Stimulated activated CD8-positive, alpha-beta memory T cell treated with anti-CD3 and anti-CD28 coated beads, Interleukin-15, amount 100 ng/mL, for 4 hours (primary cell): ENCODE data around the gene LRRC47.

Source experiments
- DNase-seq, 2 donors: peaks; one replicate each; pipeline ENCODE4 v3.0.0-alpha.2; 2020; ENCODE audit warnings: low read depth in 2 of 2

The LRRC47 gene

DNA sequence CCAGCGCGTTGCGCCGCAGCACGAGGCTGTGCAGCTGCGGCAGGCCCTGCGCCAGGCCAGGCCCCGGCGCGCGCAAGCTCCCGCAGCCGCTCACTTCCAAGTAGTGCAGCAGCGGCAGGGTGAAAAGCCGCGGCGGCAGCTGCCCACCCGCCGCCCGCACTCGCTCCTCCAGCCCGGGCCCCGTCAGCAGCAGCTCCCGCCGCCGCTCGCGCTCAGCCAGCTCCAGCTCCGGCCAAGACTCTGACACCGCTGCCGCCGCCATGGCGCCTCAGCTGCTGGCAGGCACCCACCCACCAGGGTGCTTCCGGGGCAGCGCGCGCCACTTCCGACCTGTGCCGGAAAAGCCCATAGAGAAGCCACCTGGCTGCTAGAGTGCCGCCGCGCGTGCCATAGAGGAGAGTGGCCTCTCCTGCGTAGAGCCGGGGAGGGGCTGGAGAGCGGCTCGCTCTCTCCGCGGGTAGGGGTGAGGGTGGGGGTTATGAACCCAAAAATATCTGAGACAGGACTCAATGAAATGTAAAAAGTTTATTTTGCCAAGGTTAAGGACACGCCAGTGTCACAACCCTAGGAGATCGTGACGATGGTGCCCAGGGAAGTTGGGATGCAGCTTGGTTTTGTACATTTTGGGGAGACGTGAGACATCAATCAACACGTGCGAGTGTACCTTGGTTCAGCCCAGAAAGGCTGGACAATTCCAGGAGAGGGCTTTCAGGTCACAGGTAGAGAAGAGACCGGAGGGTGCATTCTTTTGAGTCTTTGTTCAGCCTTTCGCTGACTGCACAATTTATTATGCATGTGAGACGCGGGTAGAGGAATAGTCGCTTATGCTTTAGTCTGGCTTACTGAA, at the start of gene LRRC47:
TSS of gene LRRC47 (minus strand) at position 284 of the 847 bp plus-strand sequence. CDS start at position 262, 22 bp downstream.
- peak; percentile 87 to 89 for DNase-seq

DNA sequence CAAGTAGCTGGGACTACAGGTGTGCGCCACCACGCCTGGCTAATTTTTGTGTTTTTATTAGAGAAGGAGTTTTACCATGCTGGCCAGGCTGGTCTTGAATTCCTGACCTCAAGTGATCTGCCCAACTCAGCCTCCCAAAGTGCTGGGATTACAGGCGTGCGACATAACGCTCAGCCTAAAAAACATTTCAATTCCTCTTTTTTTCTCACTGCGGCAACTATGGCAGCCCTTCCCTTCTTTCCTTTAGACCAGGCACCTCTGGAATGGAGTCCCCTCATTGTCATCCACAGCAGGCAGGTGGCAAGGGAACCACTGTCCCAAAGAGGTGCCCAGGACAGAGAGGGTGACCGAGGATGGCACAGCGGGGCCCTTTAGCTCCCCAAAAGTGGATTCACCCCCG, 46.6 kb upstream of the LRRC47 start:
- DNase-seq: no peak

DNA sequence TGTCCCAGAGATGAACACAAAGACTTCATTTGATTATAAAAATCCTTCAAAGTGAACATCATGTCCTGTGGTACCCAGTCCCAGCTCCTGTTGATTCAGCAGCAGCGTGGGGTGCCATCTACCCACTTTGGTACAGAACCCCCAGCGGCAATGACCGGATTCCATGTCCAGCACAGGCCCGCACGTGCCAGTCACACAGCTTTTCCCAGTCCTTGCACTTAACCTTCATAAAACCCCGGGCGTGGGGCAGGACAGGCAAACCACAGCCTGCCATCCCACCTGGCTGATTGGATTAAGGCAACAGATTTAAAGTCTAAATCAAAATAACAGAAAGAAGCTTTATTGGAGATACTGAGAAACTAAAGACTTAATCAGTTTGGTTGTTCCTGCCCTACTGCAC, 45.2 kb upstream of the LRRC47 start:
- no peak for DNase-seq

DNA sequence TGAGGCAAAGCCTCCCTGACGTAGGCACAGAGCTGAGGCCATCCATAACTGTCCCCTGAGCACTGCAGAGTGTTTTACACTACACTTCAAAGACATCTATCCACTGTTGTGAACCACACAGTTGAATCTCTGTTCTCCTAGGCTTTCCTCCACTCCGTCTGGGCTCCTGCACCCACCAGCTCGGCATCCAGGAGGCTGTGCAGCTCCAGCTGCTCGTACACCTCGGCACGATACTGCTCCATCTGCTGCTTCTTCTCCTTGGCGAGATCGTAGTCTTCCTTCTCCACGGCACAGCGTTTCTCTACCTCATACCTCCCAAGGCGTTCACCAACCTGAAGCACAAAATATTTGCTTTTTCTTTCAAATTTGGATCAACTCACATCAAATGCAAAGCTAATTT, 42.5 kb upstream of the LRRC47 start:
- DNase-seq: no peak

DNA sequence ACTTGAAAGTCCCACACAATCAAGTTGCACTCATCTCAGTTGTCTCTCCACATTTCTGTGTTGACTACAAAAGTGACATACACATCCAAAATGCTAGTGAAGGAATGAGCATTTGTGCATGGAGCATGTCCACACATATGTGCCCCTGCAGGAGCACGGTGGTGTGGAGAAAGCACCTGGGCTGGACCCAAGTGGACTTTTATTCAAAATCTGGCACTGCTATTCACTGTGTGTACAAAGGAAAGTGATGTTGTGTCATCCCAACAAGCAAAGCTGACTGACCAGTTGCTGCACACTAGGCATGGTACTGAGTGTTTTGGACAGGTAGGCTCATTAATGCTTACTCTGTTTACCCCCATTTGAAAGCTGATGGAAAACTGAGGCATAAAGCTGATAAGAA, 41.4 kb upstream of the LRRC47 start:
- no peak for DNase-seq

DNA sequence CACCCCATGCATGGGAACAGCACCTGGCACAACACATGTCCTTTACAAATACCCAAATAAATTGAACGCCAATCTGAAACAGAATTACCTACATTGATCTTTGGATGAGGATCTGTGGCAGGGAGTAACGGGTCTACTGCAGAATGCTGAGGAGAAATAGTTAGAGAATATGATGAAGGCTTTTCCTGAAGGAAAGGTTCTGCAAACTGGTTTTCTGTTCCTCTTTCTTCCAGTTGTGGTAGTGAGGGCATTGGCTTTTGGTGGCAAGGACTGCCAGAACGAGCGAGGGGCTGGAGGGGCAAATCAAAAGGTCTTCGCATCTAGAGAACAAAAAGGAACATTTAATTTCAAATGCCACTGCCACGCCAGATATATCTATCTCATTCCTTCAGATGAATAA, 40.9 kb upstream of the LRRC47 start:
- DNase-seq: no peak

DNA sequence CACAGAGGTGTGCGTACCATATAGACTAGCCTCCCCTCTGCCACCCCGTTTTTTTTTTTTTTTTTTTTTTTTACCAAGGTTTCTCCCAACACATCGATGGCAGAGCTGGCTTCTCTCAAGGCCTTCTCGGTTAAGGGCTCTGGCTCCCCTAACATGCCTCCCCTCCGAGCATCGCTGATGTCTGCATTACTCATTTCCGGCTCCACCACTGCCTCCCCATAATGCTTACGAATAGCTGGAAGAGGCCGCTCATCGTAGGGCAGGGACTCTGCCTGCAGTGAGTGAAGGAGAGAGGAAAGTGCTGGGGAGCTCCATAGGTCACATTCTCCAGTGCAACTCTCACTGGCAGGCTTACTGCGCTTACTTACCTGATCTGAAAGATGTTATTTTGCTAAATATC, 40.1 kb upstream of the LRRC47 start:
- DNase-seq: no peak

DNA sequence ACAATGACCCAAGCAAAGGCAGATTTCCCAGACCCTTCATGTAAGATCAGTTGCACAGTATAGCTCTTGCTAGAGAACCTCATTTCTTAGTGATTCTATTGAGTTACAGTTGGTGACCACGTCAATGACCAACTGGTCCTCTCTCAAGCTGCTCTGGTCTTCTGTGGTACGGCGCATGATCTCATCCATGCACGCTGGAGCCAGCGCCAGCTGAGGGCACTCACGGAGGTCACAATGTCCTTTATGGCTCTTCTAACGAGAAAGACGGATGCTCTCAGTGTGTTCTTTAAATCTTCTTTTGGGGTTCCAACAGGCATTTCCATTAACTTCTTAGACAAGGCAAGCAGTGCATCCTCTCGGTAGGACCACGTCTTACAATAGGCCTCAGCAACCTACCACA, 38.4 kb upstream of the LRRC47 start:
- DNase-seq: no peak

DNA sequence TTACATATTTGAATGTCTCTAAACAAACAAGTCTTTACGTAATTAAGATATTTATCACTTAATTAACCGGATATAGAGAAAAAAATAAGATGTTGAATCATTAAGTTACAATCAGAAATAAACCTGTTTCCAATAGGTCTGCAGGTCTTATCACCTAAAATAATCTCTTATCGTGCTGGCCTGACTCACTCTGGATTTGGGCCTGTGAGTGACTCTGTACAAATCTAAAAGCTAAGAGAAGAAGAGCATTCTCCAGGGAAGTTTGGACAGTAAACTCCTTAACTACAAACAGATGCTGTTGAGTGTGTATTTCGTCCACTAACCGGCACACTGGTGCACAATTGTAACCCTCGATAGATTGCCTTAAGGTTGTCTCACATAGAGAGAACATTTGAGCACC, 35.4 kb upstream of the LRRC47 start:
- no peak for DNase-seq

DNA sequence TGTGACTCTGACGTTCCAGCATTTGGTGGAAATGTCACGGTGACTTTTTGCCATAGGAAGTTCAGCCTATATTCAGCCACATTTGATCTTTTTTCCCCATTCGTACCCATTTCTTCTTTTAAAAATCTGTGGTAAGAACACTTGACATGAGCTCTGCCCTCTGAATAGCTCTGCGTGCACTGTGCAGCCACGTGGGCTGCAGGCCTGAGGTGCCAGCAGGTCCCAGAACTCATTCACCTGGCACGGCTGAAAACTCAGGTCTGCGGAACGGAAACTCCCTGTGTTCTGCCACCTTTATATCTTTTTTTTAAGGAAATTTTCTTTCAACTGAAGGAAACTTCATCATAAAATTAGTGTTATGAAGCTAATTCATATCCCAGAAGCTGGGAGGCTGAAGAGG, 32.1 kb upstream of the LRRC47 start:
- no peak for DNase-seq

DNA sequence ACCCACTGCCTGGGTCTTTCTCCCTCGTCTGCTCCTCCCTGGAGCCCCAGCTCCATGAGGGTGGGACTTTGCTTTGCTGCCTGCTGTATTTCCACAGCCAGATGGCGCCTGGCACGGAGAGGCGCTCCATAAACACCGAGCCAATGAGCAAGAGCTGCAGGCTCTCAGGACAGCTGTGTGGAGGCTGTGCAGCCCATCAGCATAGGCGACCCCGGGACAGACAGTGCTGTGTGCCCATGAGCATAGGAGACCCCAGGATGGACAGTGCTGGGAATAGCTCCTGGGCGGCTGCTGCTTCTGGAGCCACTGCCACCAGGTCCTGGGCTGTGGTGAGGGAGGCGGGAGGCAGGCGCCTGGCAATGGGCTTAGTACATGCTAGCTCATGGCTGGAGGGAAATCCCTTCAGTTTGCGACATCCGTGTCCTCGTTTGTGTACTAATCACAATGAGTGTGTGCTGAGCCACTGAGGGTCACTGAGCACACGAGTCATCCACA, 31.6 kb upstream of the LRRC47 start:
- DNase-seq: no peak

DNA sequence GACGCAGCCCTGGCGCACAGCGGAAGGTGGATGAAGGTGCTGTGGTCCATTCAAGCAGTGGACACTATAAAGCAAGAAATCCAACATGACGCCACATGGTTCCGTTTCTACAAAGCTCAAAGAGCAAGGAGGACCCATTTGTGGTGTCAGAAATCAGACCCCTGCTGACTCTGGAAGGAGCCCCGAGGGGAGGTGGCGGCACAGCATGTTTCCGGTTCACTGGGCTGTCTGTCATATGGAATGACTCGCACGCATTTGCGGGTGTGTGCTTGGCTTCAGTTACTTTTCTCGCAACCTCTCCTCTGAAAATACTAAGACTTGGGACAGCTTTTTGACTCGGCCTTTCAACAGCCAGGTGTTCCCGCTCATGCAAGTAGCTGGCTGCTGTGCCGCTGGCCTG, 29.1 kb upstream of the LRRC47 start:
- no peak for DNase-seq

DNA sequence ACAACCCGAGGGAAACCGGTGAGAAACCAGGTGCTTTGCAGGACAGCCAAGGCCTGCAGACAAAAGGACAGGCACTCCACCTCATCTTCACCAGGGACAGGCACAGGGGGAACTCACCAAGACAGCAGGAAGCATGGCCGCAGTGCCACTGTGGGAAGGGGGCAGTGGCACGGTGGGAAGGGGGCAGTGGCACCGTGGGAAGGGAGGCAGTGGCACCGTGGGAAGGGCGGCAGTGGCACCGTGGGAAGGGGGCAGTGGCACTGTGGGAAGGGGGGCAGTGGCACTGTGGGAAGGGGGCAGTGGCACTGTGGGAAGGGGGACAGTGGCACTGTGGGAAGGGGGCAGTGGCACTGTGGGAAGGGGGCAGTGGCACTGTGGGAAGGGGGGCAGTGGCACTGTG, 28.4 kb upstream of the LRRC47 start:
- no peak for DNase-seq

DNA sequence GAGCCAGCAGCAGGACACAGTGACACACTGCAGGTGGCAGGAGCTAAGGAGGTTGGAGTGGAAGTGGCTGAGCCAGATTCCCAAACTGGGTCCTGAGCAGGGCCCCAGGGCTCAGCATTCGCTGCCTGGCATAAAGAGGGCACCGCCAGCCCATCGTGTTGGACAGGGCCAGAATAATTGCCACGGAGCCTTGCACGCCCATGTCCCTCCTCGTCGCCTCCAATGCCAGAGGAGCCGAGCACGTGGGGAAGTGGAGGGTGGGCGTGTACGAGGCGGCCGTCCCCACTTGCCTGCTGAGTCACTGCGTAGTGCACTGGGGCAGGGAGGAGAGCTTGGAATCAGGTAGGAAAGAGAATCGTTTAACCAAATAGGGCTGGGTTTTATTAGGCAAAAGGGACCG, 26.1 kb upstream of the LRRC47 start:
- DNase-seq: no peak

DNA sequence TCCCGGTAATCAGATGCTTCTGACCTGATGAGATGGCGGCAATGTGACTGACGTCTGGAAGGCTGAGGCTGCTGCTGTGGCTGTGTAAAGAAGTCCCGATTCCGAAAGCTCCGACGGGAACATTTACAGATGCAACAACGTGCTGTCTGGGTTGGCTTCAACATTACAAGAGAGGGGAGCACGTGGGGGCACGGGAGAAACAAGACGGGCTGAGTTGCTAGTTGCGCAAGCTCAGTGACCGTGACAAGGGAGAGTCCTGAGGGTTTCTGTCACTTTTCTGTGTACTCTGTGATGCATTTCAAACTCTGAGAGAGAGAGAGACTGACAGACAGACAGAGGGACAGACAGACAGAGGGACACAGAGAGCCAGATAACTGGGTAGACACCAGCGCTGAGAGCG, 25.6 kb upstream of the LRRC47 start:
- DNase-seq: no peak

DNA sequence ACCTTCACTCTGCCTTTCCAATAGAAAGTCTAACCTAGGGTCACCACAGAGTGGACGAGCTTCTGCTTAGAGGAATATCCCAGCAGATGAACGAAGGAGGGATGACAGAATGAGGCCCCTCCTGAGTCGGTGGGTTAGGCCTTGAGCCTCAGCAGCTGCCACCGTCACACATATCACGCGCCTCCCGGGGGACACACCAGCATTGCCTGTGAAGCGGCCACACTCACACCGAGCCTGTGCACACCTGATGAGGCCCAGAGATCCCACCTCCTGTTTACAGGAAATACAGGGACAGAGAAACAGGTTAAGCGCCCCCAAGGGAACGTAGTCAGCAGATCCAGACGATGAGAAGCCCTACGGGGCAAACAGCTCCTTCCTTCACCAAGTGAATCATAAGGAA, 25.1 kb upstream of the LRRC47 start:
- no peak for DNase-seq

DNA sequence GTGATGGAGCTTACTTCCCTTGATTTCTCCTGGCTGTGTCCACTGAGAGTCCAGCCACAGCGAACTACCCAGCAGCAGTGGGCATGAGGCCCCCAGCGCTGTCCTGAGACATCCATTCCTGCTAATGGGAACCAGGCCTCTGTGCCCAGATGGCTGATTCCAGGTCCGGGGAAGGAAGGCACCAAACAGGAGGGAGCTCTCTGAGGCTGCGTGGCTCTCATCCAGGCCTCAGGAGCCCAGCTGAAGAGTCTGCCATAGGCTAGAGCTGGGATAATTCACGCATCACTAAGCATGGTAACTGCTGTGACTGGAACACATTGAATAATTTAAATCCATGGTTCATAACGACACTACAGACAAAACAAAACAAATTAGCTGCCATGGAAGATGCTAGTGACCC, 24.7 kb upstream of the LRRC47 start:
- DNase-seq: no peak

DNA sequence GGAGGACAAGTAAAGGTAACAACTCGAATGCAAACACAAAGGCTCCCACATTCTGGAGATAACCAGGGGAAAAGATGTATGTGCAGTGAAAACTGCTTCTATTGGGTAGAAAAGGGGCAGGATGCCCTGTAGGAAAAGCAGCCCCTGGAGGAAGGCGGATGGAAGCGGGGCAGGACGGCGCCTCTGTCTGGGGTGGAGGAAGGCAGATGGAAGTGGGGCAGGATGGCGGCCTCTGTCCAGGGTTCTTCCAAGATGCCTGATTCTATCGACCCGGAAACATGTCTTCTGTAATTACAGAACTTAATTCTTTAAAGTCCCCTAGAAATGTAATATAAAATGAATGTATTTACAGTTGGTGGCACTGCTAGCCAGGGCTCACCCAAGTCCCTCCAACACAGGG, 24.0 kb upstream of the LRRC47 start:
- no peak for DNase-seq

DNA sequence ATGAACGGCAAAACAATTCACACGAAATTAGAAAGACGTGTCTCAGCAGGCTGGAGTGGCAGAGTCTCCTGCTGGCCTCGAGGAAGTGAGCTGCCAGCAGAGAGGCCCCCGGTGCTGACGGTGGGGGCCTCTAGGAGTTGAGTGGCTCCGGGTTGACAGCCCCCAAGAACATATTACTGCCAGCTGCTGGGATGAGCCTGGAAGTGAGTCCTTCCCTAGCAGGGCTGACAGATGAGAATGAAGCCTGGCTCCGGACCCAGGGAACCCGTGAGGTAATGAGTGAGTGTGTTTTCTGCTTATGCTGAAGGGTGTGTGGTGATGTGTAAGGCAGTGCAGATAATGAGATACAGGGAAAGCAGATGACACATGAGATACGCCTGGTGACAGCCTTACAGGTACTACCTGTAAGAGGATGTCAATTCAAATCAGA, 23.5 kb upstream of the LRRC47 start:
- no peak for DNase-seq

DNA sequence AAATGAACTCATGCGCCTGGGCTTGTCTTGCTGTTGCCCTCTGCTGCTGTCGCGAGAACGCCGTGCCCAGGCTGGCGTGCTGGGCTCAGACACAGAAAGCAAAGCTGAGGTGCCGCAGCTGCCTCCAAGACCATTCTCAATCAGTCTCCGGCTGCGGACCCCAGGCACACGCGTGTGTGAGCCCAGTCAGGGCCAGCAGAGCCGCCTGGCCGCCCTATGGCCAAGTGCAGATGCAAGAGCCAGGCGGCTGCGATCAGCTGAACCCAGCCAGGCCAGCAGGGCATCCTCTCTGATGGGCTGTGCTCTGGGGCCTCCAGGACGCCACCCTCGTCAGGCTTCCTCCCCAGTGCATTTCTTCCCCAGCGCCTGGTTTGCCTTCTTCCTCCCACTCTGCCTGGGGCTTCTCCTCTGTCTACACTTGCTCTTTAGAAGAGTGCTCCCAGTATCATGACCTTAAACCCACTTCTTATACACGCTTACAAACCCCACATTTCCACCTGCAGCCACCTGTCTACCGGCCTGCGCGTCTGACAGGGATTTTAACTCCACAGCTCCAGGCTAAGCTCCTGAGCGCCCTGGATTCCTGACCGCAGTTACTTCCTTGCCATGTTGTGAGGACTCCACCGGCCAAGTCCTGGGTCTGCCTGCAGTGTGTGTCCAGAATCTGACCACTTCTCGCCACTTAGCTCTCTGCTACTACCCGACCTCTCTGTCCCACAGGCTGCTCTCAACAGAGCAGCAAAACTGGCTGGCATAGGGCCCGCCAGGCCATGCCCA, 21.7 kb upstream of the LRRC47 start:
- DNase-seq: no peak

DNA sequence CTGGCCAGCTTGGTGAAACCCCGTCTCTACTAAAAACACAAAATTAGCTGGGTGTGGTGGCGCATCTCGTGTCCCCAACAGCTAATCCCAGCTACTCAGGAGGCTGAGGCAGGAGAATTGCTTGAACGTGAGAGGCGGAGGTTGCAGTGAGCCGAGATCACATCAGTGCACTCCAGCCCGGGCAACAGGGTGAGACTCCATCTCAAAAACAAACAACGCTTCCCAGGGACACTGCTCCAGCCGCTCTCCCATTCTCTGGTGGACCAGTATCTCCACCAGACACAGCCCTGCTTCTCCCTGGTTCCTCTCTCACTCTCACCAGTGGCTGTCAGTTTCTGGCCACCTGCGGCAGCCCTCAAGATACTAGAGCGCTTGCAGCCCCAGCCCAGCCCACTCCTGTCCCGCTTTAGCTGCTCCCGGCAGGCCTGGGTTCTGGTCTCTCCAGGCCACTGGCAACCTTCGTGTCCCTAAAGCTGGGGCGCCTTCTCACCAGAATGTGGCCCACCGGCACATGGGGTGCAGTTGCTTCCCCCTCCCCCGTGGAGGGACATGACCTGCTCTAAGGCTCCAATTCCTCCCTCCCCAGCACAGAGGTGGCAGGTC, 20.9 kb upstream of the LRRC47 start:
- no peak for DNase-seq

DNA sequence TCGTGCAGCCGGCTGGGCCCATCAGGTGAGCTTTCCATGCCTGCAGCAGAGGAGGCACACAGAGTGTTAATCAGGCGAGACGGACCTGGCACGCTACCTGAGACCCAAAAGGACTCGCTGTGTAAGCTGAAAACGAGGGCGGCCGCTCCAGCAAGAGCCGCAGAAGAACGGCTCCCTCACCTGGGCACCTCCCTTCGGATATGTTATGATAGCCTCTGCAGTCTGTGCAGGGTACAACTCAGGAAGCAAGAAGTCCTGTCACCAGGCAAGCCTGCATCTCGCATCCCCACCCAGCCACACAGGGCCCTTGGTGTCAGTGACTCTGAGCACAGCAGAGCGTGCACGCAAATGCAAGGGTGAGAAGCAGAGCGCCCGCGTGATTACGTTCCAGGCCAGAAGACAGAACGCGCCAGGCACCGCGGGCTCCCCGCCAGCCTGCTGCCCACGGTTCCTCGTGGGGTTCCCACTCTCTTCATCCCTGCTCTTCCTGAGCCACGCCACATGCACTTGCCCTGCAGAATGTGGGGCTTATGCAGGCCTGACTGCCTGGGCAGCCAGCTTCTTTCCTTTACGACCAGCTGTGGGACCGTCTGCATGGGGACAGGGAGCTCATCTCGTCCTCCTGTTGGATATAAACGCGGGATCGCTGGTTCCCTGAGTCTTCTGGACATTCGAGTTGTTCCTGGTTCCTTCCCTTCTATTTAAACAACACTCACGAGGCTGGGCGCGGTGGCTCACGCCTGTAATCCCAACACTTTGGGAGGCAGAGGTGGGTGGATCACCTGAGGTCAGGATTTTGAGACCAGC, 20.2 kb upstream of the LRRC47 start:
- DNase-seq: no peak
